Lower leg skin (tissue), 3 donors: ENCODE data around the gene KCNE1.
"Not testable (repeated sequence)": the region's sequence is repeated elsewhere in the genome, so short reads cannot be mapped to it uniquely, and the experiment has no call there.

ENCODE experiments used
- CTCF ChIP-seq, 3 donors: fragments of 450-650 bp; IDR thresholded peaks; one replicate each; pipeline ENCODE4 v1.5.1; 2016; ENCODE audit warnings: antibody characterized with exemption in 3 of 3, mild to moderate bottlenecking in 3 of 3, moderate library complexity in 2 of 3
- POLR2A ChIP-seq, 2 donors: fragments of 450-650 bp; IDR thresholded peaks; one replicate each; pipeline ENCODE4 v1.6.1; 2016 to 2017; ENCODE audit warnings: antibody characterized with exemption in 2 of 2, mild to moderate bottlenecking in 1 of 2, moderate library complexity in 1 of 2

- TF ChIP-seq CTCF, POLR2A (IDR thresholded peaks at IDR 0.05): not testable (repeated sequence)
Measured at GRCh38 chr21:34554670-34555069, 42.7 kb upstream of the KCNE1 start.
